Measurements from ENCODE around the gene SCN1A. TPM values are rescaled to one million over a fixed set of nuclear protein-coding genes. Genes with fewer than 3 reads are reported as not detected.

SCN1A gene
- total RNA-seq, 1 experiment from 2014 or later, result not detected

DNA sequence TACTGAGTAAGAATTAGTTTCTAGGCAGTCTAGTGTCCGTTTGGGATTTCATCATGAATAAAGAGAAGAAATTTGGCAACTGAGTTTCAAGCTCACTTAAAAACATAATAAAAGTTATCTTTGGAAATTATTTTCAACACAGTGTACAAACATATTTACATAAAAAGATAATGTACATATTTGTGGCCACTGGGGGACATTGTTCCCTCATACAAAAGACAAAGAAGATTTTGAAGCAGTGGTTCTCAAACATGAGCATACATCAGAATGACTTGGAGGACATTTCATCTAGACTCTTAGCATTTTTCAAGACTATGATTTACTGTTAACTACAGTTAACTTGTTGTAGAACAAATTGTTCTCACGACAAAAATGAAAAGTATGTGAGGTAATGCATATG lies 158.6 kb downstream of the SCN1A start:
- Histone ChIP-seq H3K27me3 (no peaks in the 10 kb centered on the region), H3K36me3 (no peaks in the 10 kb centered on the region), H3K9me3 (no peaks in the 10 kb centered on the region), H3K4me3 (no peak overlapping the region)
- DNase-seq, result no peak

DNA sequence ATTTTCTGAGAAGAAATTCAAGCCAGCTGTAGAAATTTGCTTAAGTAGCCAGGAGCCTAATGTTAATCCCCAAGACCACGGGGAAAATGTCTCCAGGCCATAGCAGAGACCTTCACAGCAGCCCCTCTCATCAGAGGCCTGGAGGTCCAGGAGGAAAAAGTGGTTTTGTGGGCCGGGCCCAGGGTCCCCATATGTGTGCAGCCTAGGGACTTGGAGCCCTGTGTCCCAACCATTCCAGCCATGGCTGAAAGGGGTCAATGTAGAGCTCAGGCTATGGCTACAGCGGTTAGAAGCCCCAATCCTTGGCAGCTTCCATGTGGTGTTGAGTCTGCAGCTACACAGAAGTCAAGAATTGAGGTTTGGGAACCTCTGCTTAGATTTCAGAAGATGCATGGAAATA lies 160.1 kb downstream of the SCN1A start:
- no peaks in the 10 kb centered on the region for H3K36me3 ChIP-seq
- H3K27me3 ChIP-seq, result no peaks in the 10 kb centered on the region
- H3K9me3 ChIP-seq, result no peaks in the 10 kb centered on the region
- no peak for DNase-seq
- no peak overlapping the region for H3K4me3 ChIP-seq

DNA sequence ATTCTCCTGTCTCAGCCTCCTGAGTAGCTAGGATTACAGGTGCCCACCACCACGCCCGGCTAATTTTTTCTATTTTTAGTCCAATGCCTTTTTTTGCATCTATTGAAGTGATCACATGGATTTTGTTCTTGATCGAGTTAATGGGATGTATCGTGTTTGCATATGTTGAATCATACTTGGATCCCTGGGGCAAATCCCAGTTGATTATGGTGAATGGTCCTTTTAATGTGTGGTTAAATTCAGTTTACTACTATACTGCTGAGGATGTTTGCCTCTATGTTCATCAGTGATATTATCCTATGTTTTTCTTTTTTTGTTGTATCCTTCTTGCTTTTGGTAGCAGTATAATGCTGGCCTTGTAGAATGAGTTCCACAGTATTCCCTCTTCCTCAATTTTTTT lies 166.0 kb downstream of the SCN1A start:
- no peak for DNase-seq
- Histone ChIP-seq H3K27me3 (no peaks in the 10 kb centered on the region), H3K36me3 (no peaks in the 10 kb centered on the region), H3K4me3 (no peak overlapping the region), H3K9me3 (no peaks in the 10 kb centered on the region)

DNA sequence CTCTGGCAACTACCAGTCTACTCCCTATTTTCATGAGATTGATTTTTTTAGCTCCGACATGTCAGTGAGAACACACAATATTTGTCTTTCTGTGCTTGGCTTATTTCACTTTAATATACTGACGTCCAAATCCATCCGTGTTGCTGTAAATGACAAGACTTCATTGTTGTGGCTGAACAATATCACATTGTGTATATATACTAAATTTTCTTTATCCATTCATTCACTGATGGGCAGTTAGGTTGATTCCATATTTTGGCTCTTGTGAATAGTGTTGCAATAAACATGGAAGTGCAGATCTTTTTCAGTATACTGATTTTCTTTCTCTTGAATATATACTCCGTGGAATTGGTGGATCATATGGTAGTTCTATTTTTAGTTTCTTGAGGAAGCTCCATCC lies 168.4 kb downstream of the SCN1A start:
- no peaks in the 10 kb centered on the region for H3K36me3 ChIP-seq
- no peak for DNase-seq
- no peak overlapping the region for H3K4me3 ChIP-seq
- no peaks in the 10 kb centered on the region for H3K27me3 ChIP-seq
- no peaks in the 10 kb centered on the region for H3K9me3 ChIP-seq

DNA sequence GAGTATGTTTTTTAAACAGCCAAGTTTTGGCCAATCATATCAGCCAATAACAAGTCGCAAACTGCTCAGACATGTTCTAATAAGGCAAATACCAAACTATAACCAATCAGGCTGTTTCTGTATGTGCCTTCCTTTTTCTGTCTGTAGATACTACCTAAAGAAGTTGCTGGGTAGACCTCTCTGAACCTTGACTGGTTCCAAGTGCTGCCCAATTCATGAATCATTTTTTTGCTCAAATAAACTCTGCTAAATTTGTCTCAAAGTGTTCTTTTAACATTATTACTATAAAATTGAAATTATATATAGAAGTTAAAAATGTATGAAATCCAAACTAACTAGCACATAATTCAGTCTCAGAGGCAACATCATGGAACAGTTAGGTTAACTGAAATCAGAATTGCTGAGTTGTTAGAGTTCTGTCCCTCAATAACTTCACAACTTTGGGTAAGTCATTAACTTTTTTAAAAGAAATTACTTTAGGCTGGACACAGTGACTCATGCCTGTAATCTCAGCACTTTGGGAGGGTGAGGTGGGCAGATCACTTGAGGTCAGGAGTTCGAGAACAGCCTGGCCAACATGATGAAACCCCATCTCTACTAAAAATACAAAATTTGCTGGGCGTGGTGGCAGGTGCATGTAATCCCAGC lies 169.4 kb downstream of the SCN1A start:
- Histone ChIP-seq H3K36me3 (no peaks in the 10 kb centered on the region), H3K9me3 (no peaks in the 10 kb centered on the region), H3K4me3 (no peak overlapping the region), H3K27me3 (no peaks in the 10 kb centered on the region)
- DNase-seq, result no peak

DNA sequence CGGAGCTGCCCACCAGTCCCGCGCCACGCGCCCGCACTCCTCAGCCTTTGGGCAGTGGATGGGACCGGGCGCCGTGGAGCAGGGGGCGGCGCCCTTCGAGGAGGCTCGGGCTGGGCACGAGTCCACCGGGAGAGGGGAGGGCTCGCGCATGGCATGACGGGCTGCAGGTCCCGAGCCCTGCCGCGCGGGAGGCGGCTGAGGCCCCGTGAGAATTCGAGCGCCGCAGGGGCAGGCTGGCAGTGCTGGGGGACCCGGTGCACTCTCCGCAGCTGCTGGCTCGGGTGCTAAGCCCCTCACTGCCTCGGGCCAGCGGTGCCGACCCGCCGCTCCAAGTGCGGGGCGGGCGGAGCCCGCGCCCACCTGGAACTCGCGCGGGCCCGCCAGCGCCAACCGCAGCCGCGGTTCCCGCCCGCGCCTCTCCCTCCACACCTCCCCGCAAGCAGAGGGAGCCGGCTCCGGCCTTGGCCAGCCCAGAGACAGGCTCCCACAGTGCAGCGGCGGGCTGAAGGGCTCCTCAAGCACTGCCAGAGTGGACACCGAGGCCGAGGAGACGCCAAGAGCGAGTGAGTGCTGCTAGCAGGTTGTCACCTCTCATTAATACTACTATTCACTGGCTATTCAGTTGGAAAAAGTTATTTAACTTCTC lies 170.7 kb downstream of the SCN1A start:
- no peaks in the 10 kb centered on the region for H3K27me3 ChIP-seq
- DNase-seq, result no peak
- H3K36me3 ChIP-seq, result no peaks in the 10 kb centered on the region
- no peaks in the 10 kb centered on the region for H3K9me3 ChIP-seq
- no peak overlapping the region for H3K4me3 ChIP-seq

DNA sequence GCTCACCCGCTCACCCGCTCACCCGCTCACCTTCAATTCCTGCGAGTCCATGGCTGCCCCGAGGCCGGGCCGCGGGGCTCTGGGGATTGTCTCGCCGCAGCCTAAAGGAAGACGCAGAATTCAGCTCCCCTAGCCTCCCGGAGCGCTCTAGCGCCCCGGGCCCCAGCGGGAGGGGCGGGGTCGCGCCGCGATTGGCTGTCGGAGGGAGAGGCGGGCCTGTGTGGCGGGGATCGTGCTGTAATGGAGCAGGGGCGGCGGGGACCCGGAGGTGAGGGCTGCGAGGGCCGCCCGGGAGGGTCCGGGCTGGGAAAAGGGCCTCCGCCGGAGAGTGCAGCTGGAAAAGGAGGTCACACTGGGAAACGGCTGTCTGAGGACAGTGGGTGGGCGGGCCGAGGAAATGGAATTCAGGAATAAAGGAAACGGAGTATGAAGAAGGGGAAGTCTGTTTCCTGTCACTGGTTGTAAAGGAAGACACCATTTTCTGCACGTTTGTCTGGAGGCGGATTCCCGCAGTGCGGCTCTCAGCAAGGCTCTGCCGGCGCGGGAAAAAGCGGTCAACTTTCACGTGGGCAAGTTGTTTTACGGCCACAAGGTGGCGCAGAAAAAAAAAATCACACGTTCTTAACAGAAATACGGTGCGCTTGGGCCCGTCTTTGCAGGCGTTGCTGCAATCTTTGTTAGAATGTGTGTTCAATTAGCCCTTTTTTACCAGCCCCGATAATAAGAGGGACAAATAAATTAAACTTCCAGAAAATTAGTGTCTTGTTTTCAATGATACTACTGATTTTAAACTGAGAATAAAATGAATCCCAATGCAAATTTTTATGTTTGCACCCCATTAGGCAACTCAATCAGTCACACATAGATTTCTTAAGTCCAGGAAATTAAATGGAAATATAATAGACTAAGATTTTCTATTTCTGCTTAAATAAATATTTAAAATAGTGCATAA lies 173.9 kb downstream of the SCN1A start, which contains the start of gene TTC21B:
TTC21B (minus strand) TSS at position 122 of the 952 bp plus-strand sequence; CDS start at position 51, 71 bp downstream.
- no peaks in the 10 kb centered on the region; the same call in none of the 2 replicates for H3K36me3 ChIP-seq
- H3K27me3 ChIP-seq, result no peaks in the 10 kb centered on the region
- peak; percentile 96 for DNase-seq
- peak within 1 kb of the TSS; percentile 76 for H3K4me3 ChIP-seq
- no peaks in the 10 kb centered on the region for H3K9me3 ChIP-seq

DNA sequence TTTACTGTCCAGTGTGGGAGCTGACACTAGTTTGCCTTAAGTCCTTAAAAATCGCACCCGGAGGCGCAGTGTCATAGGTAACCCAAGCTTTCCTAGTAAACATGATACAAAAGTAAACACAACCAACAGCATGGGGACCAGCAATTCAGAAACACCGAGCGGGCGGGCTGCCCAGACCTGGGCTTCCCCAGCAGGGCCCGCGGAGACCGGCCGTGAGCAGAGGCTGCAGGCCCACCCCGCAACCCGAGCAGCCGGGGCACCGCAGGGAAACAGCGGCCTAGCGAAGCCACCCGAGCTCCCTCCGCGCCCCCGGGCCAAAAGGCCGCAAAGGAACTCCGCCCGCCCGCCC lies 174.5 kb downstream of the SCN1A start:
- Histone ChIP-seq H3K27me3 (no peaks in the 10 kb centered on the region), H3K4me3 (peak overlapping the region; percentile 76), H3K9me3 (no peaks in the 10 kb centered on the region), H3K36me3 (peaks cover 5% of the 10 kb centered on the region)
- no peak for DNase-seq

DNA sequence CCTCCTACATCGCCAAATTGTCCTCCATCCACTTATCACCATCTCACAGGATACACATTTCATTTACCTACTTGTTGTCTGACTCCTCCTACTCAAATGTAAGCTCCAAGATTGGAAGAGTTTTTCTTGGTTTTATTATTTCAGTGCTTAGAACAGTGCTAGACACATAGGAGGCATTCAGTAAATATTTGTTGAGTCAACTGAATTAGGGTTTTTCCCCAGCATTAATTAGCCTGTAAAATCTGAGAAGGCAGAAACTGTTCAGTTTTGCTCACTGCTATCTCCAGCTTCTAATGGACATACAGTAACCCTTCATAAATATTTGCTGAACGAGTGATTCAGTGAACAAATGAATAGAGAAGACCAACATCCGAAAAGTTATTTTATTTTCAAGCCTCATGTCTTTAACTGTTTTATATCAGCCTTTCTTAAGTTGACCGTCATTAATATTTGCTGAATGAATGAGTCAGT lies 175.0 kb downstream of the SCN1A start:
- DNase-seq, result no peak
- H3K4me3 ChIP-seq, result peak overlapping the region; percentile 76
- H3K36me3 ChIP-seq, result peaks cover 10% of the 10 kb centered on the region
- H3K9me3 ChIP-seq, result no peaks in the 10 kb centered on the region
- H3K27me3 ChIP-seq, result no peaks in the 10 kb centered on the region

DNA sequence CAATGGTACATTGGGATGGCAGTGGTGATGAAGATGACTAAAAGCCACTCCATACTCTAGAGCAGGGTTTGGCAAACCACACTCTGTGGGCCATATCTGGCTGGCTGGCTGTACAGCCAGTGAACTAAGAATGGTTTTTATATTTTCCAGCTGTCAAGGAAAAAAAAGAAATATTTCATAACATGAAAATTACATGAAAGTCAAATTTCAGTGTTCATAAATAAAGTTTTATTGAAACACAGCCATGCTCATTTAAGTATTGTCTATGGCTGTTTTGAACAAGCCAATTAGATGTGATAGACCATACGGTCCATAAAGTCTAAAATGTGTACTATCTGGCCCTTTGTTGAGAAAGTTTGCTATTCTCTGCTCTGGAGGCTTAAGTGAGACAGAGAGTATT lies 175.7 kb downstream of the SCN1A start:
- Histone ChIP-seq H3K36me3 (peaks cover 13% of the 10 kb centered on the region), H3K4me3 (no peak overlapping the region)
- no peak for DNase-seq

DNA sequence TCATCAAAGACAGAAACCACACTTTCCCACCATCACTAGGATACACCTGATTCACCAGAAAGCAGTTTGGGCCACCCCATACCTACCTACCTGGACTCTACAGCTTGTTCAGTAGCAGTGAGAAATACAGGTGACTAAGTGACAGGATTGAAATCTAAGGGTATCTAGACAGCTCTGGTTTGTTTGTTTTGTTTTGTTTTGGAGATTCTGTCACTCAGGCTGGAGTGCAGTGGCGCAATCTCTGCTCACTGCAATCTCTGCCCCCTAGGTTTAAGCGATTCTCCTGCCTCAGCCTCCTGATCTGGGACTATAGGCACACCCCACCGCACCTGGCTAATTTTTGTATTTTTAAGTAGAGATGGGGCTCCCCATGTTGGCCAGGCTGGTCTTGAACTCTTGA lies 177.4 kb downstream of the SCN1A start:
- no peaks in the 10 kb centered on the region for H3K9me3 ChIP-seq
- H3K4me3 ChIP-seq, result no peak overlapping the region
- no peak for DNase-seq
- no peaks in the 10 kb centered on the region for H3K27me3 ChIP-seq
- H3K36me3 ChIP-seq, result peaks cover 19% of the 10 kb centered on the region

More for the DNA sequence above, 175.7 kb downstream of the SCN1A start:
- H3K27me3 ChIP-seq, result no peaks in the 10 kb centered on the region
- no peaks in the 10 kb centered on the region for H3K9me3 ChIP-seq

DNA sequence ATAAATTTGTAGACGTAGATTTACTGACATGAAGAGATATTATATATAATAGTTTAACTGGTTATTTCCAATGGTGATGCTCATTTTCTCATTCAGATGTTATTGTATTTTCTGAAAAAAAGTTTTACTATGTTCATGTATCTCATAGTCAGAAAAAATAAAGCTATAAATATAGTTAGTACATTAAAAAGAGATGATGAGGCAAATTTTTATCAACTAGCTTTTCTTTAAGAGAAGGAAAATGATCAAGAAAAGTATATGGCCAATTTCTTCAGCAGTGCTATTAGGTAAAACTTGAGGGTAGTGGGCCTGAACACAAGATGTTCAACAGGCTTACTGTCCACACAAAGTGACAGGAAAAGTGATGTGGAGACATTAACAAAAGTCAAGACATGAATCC lies 186.0 kb downstream of the SCN1A start:
- no peaks in the 10 kb centered on the region for H3K27me3 ChIP-seq
- no peaks in the 10 kb centered on the region for H3K9me3 ChIP-seq
- H3K4me3 ChIP-seq, result no peak overlapping the region
- DNase-seq, result no peak
- peaks cover 55% of the 10 kb centered on the region for H3K36me3 ChIP-seq

DNA sequence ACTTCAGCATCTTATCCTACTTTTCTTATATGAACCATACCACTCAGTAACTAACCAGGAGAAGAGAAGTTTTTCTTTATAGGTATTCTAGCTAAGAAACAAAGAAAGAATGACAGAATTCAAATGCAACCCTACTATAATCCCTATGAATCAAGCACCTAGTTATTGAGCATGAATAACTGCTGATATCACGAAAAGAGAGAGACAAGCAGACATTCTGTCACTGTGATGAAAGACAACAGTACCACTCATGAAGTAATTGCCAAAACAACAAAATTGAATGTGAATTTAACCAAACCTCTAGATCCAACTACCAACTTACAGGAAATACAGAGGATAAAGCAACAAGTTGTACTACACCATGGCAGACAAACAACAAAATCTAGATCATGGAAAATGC lies 189.6 kb downstream of the SCN1A start:
- Histone ChIP-seq H3K27me3 (no peaks in the 10 kb centered on the region), H3K4me3 (no peak overlapping the region), H3K9me3 (no peaks in the 10 kb centered on the region), H3K36me3 (peaks cover 29% of the 10 kb centered on the region)
- DNase-seq, result no peak

Other genes starting within 250 kb of the SCN1A start
- gene TTC21B, start 174.2 kb downstream of the SCN1A start, total RNA-seq (2014; rRNA removed; shearing (Covaris generic); ENCODE audit: low replicate concordance), result 5.0 and 6.6 TPM in 2 replicates
- 2.1 and 2.2 TPM in 2 replicates for gene SCN9A, start 247.9 kb upstream of the SCN1A start, total RNA-seq (2014; rRNA removed; shearing (Covaris generic); ENCODE audit: low replicate concordance)

Data from MG63 (cell line).